GM10266 (cell line): ENCODE data around the gene ZNF483.
A peak's percentile ranks its signal among the peaks of the same experiment; 100 is the strongest.
"Not testable (repeated sequence)": the region's sequence is repeated elsewhere in the genome, so short reads cannot be mapped to it uniquely, and the experiment has no call there.

Experiments used
- DNase-seq: peaks from one replicate; pipeline ENCODE4 v3.0.0; 2012; ENCODE audit errors: extremely low spot score
- CTCF ChIP-seq: IDR thresholded peaks from 2 replicates; pipeline ENCODE4 v1.5.1; 2012; ENCODE audit warnings: mild to moderate bottlenecking, low read depth; ENCODE audit not compliant: control insufficient read depth, insufficient read depth; ENCODE audit errors: missing control alignments

The ZNF483 gene

GRCh38 chr9:111483858-111484571 is 41.0 kb upstream of the ZNF483 start, which contains the start of gene ECPAS:
TSS of gene ECPAS (minus strand) at chr9:111484383. CDS start at chr9:111472918, 11,465 bp downstream.
- no peak for TF ChIP-seq CTCF
- peak; percentile 91 for DNase-seq

- TF ChIP-seq CTCF: no peak
Observed at GRCh38 chr9:111484572-111484894, 40.4 kb upstream of the ZNF483 start.

GRCh38 chr9:111497196-111497595 is 27.8 kb upstream of the ZNF483 start:
- not testable (repeated sequence) for DNase-seq

More at GRCh38 chr9:111484572-111484894, 40.4 kb upstream of the ZNF483 start:
- DNase-seq: no peak

GRCh38 chr9:111501005-111501562 is 23.9 kb upstream of the ZNF483 start:
- DNase-seq: no peak
- TF ChIP-seq CTCF: no peak

GRCh38 chr9:111501648-111502047 is 23.3 kb upstream of the ZNF483 start:
- no peak for TF ChIP-seq CTCF
- DNase-seq: no peak

- DNase-seq: no peak
- no peak for TF ChIP-seq CTCF
Observed at GRCh38 chr9:111502506-111502905, 22.5 kb upstream of the ZNF483 start.

- not testable (repeated sequence) for DNase-seq
Observed at GRCh38 chr9:111511581-111511980, 13.4 kb upstream of the ZNF483 start.

- no peak for TF ChIP-seq CTCF
- no peak for DNase-seq
Observed at GRCh38 chr9:111514967-111515366, 10.0 kb upstream of the ZNF483 start.
